Thyroid gland (tissue), 4 donors: Measurements from ENCODE around the gene CUEDC1.

Source experiments
- CTCF ChIP-seq, 6 experiments: fragments of 200-600 bp in 3 of 6; fragments of 450-650 bp in 3 of 6; sonication (generic) in 3 of 6; IDR thresholded peaks; one replicate each; pipeline ENCODE4 v1.5.1; 2016 to 2019; ENCODE audit warnings: antibody characterized with exemption in 6 of 6, mild to moderate bottlenecking in 2 of 6, inconsistent platforms in 1 of 6, moderate library complexity in 1 of 6
- POLR2A ChIP-seq, 2 donors: fragments of 450-650 bp; IDR thresholded peaks; one replicate each; pipeline ENCODE4 v1.6.1; 2017; ENCODE audit warnings: antibody characterized with exemption in 2 of 2, mild to moderate bottlenecking in 2 of 2, moderate library complexity in 1 of 2

DNA sequence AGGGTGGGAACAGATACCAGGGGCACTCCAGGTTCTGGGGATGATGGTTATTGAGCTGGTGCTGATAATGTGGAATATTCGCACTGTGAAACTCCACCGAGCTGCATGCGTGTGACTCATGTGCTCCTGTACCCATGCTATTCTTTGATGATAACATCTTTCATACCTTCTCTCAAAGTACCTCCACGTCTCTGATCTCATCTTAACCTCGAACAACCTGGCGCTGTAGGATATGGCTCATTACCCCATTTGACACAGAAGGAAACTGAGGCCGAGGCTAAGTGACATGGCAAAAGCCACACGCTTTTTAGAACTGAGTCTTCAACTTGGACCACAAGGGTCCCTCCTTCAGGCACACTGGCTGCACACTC is 75.1 kb downstream of the CUEDC1 start:
- TF ChIP-seq CTCF (IDR thresholded peaks at IDR 0.05) (no peak), POLR2A (IDR thresholded peaks at IDR 0.05) (no peak)
